Endothelial cell of umbilical vein (primary cell): ENCODE data around the gene CXCR3. TPM values are rescaled to one million over a fixed set of nuclear protein-coding genes. Genes with fewer than 3 reads are reported as not detected.

Experiments
- BruUV-seq: library from RNA; stranded (reverse); fragments of 400-500 nt; replicated peaks from 2 replicates; lab custom pipeline; 2021; lab: Mats Ljungman, UMichigan
- CTCF ChIA-PET: fragments of 300-600, 350-600 bp; sonication (Branson Sonifier 250); formaldehyde crosslinking; loops from one replicate; lab custom pipeline; 2021; ENCODE audit warnings: antibody characterized with exemption, inconsistent platforms; lab: Charles Lee
- POLR2A ChIA-PET: fragments of 300-600, 350-600 bp; sonication (Branson Sonifier 250); formaldehyde crosslinking; loops from one replicate; lab custom pipeline; 2021; ENCODE audit warnings: antibody characterized with exemption, inconsistent platforms; lab: Charles Lee
- DNase-seq: peaks from one replicate; pipeline ENCODE4 v3.0.0-alpha.2; 2011; ENCODE audit warnings: low read depth, low spot score
- FAIRE-seq: peaks from 2 replicates; lab custom pipeline; 2011; peaks lifted over from hg19 to GRCh38; lab: Jason Lieb, UNC
- H2AFZ ChIP-seq: 2 replicates; pipeline ENCODE4 v1.6.0; 2012; ENCODE audit warnings: low read depth, low read length, control low read depth, inconsistent platforms
- H3K27ac ChIP-seq: 2 replicates; pipeline ENCODE4 v1.5.1; 2011; ENCODE audit warnings: low read depth, mild to moderate bottlenecking, control low read depth, low read length, moderate library complexity; ENCODE audit not compliant: insufficient read depth
- H3K27me3 ChIP-seq, 2 experiments: 2 replicates each; pipeline versions ENCODE4 v1.6.0 to v1.6.1; 2011; ENCODE audit warnings: low read length in 2 of 2, mixed read lengths in 1 of 2; ENCODE audit not compliant: control insufficient read depth in 2 of 2, insufficient read depth in 2 of 2
- H3K36me3 ChIP-seq, 2 experiments: 2 replicates in 1 of 2; 3 replicates in 1 of 2; pipeline ENCODE4 v1.5.1; 2011; ENCODE audit warnings: low read length in 2 of 2, mild to moderate bottlenecking in 1 of 2, moderate library complexity in 1 of 2; ENCODE audit not compliant: control insufficient read depth in 2 of 2, insufficient read depth in 2 of 2; ENCODE audit errors: extremely low read depth in 1 of 2
- H3K4me1 ChIP-seq: 3 replicates; pipeline ENCODE4 v1.5.1; 2011; ENCODE audit warnings: mild to moderate bottlenecking, low read length; ENCODE audit not compliant: control insufficient read depth, insufficient read depth; ENCODE audit errors: extremely low read depth
- H3K4me2 ChIP-seq: 2 replicates; pipeline ENCODE4 v1.6.1; 2011; ENCODE audit warnings: low read length, control low read depth, mixed read lengths; ENCODE audit not compliant: insufficient read depth
- H3K4me3 ChIP-seq, 3 experiments: fragments of 200-600 bp in 1 of 3; sonication (generic), shearing (Covaris generic) in 1 of 3; replicated peaks in 1 of 3; 2 replicates each; pipeline ENCODE4 v1.5.1; 2011 to 2016; ENCODE audit warnings: control low read depth in 3 of 3, low read length in 3 of 3, mild to moderate bottlenecking in 2 of 3, inconsistent platforms in 1 of 3, low read depth in 1 of 3, moderate library complexity in 1 of 3; ENCODE audit not compliant: insufficient read depth in 1 of 3
- H3K79me2 ChIP-seq: 2 replicates; pipeline ENCODE4 v1.6.0; 2012; ENCODE audit warnings: low read length, inconsistent platforms; ENCODE audit not compliant: control insufficient read depth, insufficient read depth
- H3K9ac ChIP-seq: replicated peaks from 2 replicates; pipeline ENCODE3; 2011; ENCODE audit warnings: low read length, control low read depth; ENCODE audit not compliant: insufficient read depth; ENCODE audit errors: extremely low read depth
- H3K9me1 ChIP-seq: replicated peaks from 3 replicates; pipeline ENCODE4 v1.6.0; 2011; ENCODE audit warnings: mild to moderate bottlenecking, low read length; ENCODE audit not compliant: control insufficient read depth, insufficient read depth; ENCODE audit errors: extremely low read depth
- H3K9me3 ChIP-seq: replicated peaks from 2 replicates; pipeline ENCODE4 v1.5.1; 2012; ENCODE audit warnings: low read length, inconsistent platforms; ENCODE audit not compliant: control insufficient read depth, insufficient read depth
- H4K20me1 ChIP-seq: replicated peaks from 2 replicates; pipeline ENCODE3; 2011; ENCODE audit warnings: mild to moderate bottlenecking, low read length; ENCODE audit not compliant: control insufficient read depth, insufficient read depth; ENCODE audit errors: extremely low read depth
- EZH2 ChIP-seq: IDR thresholded peaks from 2 replicates; pipeline ENCODE4 v1.6.1; 2012; ENCODE audit warnings: borderline replicate concordance, low read depth, mild to moderate bottlenecking, moderate library complexity, low read length, inconsistent platforms; ENCODE audit not compliant: severe bottlenecking
- FOS ChIP-seq: IDR thresholded peaks from 2 replicates; pipeline ENCODE4 v1.6.1; 2011; ENCODE audit warnings: mild to moderate bottlenecking, low read length, moderate library complexity, borderline replicate concordance; ENCODE audit not compliant: insufficient read depth
- GATA2 ChIP-seq: IDR thresholded peaks from 2 replicates; pipeline ENCODE4 v1.7.0; 2011; ENCODE audit warnings: low read depth, mild to moderate bottlenecking, moderate library complexity, mixed read lengths, low read length; ENCODE audit not compliant: insufficient read length, insufficient read depth
- JUN ChIP-seq: IDR thresholded peaks from 2 replicates; pipeline ENCODE4 v1.6.1; 2011; ENCODE audit warnings: borderline replicate concordance, low read depth; ENCODE audit not compliant: insufficient read length, insufficient read depth
- MAX ChIP-seq: IDR thresholded peaks from 2 replicates; pipeline ENCODE4 v1.6.1; 2011; ENCODE audit not compliant: insufficient read depth, insufficient read length
- MYC ChIP-seq: IDR thresholded peaks from one replicate; pipeline ENCODE4 v1.6.1; 2011; ENCODE audit warnings: mild to moderate bottlenecking, low read depth, low read length
- POLR2A ChIP-seq: IDR thresholded peaks from 2 replicates; pipeline ENCODE4 v1.6.1; 2012; ENCODE audit warnings: low read depth, mild to moderate bottlenecking, control low read depth, low read length
- POLR2AphosphoS5 ChIP-seq: IDR thresholded peaks from 2 replicates; pipeline ENCODE4 v1.6.1; 2012; ENCODE audit warnings: low read depth, mild to moderate bottlenecking, control low read depth, low read length, moderate library complexity; ENCODE audit not compliant: insufficient read depth
- dilution Hi-C: fragments of 300-500 bp; cut with MboI; formaldehyde crosslinking; loops from one replicate; pipeline ENCODE4 v1.15.0; 2019; ENCODE audit warnings: low sequenced_read_pairs; ENCODE audit not compliant: extremely low pct_ligation_motif_present
- intact Hi-C: fragments of 100-400 bp; cut with micrococcal nuclease; formaldehyde crosslinking; loops from one replicate; pipeline ENCODE4 v1.10.0; 2022
- polyA plus RNA-seq, 4 experiments: library from polyadenylated mRNA; depleted of rRNA in 3 of 4; stranded (reverse) in 3 of 4; unstranded in 1 of 4; fragments of >200 nt; gene quantifications; 2 replicates each; pipeline versions ENCODE4 v1.2.1 to v1.2.3, GENCODE V29; 2011 to 2012; ENCODE audit warnings: missing spikeins in 1 of 4
- total RNA-seq: library from RNA; stranded (reverse); gene quantifications from 2 replicates; pipeline ENCODE4 v1.2.3, GENCODE V29; 2021
- TF ChIP-seq, protein P1 (sequence below), 2 donors: IDR thresholded peaks; 1 replicate in 1 of 2; 2 replicates in 1 of 2; pipeline ENCODE4 v1.5.1; 2011; ENCODE audit warnings: low read length in 2 of 2, mild to moderate bottlenecking in 2 of 2, moderate library complexity in 2 of 2, control low read depth in 1 of 2, inconsistent platforms in 1 of 2, low read depth in 1 of 2; ENCODE audit not compliant: insufficient read depth in 1 of 2; ENCODE audit errors: extremely low read depth in 1 of 2

The CXCR3 gene
- total and polyA plus RNA-seq, 2 donors (not counting 3 experiments of a cell fraction or from before 2014, with no cell fraction given) = not detected

DNA sequence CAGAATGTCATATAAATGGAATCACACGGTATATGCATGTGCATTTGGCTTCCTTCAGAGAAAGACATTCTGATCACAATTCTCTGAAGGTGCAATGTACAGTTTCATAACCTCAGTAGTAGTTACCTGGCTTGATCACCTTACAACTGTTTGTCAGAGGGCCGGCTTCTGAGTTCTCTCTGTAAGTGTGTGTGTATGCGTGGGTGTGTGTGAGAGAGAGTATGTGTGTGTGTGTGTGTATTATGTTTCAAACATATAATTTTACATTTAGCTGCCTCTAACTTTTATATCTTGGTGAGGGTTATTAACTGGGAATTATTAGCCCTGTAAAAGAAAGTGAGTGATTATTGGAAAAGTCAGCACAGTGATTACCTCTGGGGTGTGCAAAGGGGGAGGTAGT, 41.0 kb upstream of the CXCR3 start:
- FAIRE-seq = no peak
- CTCF ChIA-PET = no interaction called here

GRCh38 chrX:71657267-71657666, 39.0 kb upstream of the CXCR3 start:
- Histone ChIP-seq H2AFZ (no peak overlapping the region), H3K4me3 (no peak overlapping the region), H3K9me1 (no peaks in the 10 kb centered on the region), H3K79me2 (no peaks in the 10 kb centered on the region), H3K27me3 (peaks cover 0 to 4% of the 10 kb centered on the region in 2 experiments), H3K4me1 (no peaks in the 10 kb centered on the region), H3K36me3 (no peaks in the 10 kb centered on the region), H4K20me1 (no peaks in the 10 kb centered on the region), H3K27ac (no peak overlapping the region), H3K9ac (no peak overlapping the region), H3K4me2 (no peak overlapping the region), H3K9me3 (no peaks in the 10 kb centered on the region)
- ChIA-PET CTCF (no interaction called here), POLR2A (no interaction called here)
- BruUV-seq = no TSS peak
- intact Hi-C loops = no loop called here
- dilution Hi-C loops = no loop called here
- no peak for TF ChIP-seq MAX
- TF ChIP-seq GATA2 = no peak
- no peak for TF ChIP-seq POLR2A
- TF ChIP-seq, protein P1, sequence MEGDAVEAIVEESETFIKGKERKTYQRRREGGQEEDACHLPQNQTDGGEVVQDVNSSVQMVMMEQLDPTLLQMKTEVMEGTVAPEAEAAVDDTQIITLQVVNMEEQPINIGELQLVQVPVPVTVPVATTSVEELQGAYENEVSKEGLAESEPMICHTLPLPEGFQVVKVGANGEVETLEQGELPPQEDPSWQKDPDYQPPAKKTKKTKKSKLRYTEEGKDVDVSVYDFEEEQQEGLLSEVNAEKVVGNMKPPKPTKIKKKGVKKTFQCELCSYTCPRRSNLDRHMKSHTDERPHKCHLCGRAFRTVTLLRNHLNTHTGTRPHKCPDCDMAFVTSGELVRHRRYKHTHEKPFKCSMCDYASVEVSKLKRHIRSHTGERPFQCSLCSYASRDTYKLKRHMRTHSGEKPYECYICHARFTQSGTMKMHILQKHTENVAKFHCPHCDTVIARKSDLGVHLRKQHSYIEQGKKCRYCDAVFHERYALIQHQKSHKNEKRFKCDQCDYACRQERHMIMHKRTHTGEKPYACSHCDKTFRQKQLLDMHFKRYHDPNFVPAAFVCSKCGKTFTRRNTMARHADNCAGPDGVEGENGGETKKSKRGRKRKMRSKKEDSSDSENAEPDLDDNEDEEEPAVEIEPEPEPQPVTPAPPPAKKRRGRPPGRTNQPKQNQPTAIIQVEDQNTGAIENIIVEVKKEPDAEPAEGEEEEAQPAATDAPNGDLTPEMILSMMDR (IDR thresholded peaks at IDR 0.05; ENCODE audit: extremely low read depth in 1 of 2, insufficient read depth in 1 of 2, low read depth in 1 of 2, low read length in 2 of 2) = no peak
- no peak for TF ChIP-seq EZH2
- TF ChIP-seq FOS = no peak
- no peak for TF ChIP-seq JUN
- no peak for TF ChIP-seq MYC
- no peak for TF ChIP-seq POLR2AphosphoS5
- FAIRE-seq = no peak
- DNase-seq = no peak

More for the DNA sequence above, 41.0 kb upstream of the CXCR3 start:
- no TSS peak for BruUV-seq
- no peak overlapping the region for H3K27ac ChIP-seq
- no peak overlapping the region for H3K4me3 ChIP-seq
- no peak overlapping the region for H2AFZ ChIP-seq
- H3K9me1 ChIP-seq = no peaks in the 10 kb centered on the region
- H3K4me2 ChIP-seq = no peak overlapping the region
- TF ChIP-seq JUN (no peak), POLR2A (no peak)
- POLR2A ChIA-PET = no interaction called here
- H4K20me1 ChIP-seq = no peaks in the 10 kb centered on the region
- H3K9me3 ChIP-seq = no peaks in the 10 kb centered on the region
- no peaks in the 10 kb centered on the region for H3K79me2 ChIP-seq
- H3K36me3 ChIP-seq = no peaks in the 10 kb centered on the region
- H3K27me3 ChIP-seq = peaks cover 0 to 4% of the 10 kb centered on the region in 2 experiments
- dilution Hi-C loops (no loop called here), intact Hi-C loops (no loop called here)
- DNase-seq = no peak
- H3K4me1 ChIP-seq = no peaks in the 10 kb centered on the region
- no peak overlapping the region for H3K9ac ChIP-seq
